WTC11 (cell line): Measurements from ENCODE around the gene NPY. TPM values are rescaled to one million over a fixed set of nuclear protein-coding genes. Genes with fewer than 3 reads are reported as not detected.
"Not testable (repeated sequence)": the region's sequence is repeated elsewhere in the genome, so short reads cannot be mapped to it uniquely, and the experiment has no call there.

Experiments
- ATAC-seq: fragments of 200-7000 bp; cut with Tn5 transposase; 2 replicates; pipeline ENCODE4 v1.10.0; 2021; ENCODE audit warnings: mild to moderate bottlenecking, moderate library complexity
- CTCF ChIA-PET: fragments of 300-600 bp; sonication (Branson Sonifier 250); formaldehyde crosslinking; loops from one replicate; lab custom pipeline; 2021; ENCODE audit warnings: antibody characterized with exemption; lab: Charles Lee
- POLR2A ChIA-PET: fragments of 350-600 bp; sonication (Branson Sonifier 250); formaldehyde crosslinking; loops from one replicate; lab custom pipeline; 2021; ENCODE audit warnings: antibody characterized with exemption; lab: Charles Lee
- DNase-seq: peaks from one replicate; pipeline ENCODE4 v3.0.0; 2021; ENCODE audit warnings: low spot score
- H3K27ac Mint-ChIP-seq: 2 replicates; pipeline ENCODE4 v1.8.0; 2021; ENCODE audit warnings: mixed read lengths
- H3K27me3 Mint-ChIP-seq: 2 replicates; pipeline ENCODE4 v1.8.0; 2021; ENCODE audit warnings: low read depth, mild to moderate bottlenecking, moderate library complexity, mixed read lengths
- H3K36me3 Mint-ChIP-seq: 2 replicates; pipeline ENCODE4 v1.8.0; 2021; ENCODE audit warnings: mixed read lengths
- H3K4me1 Mint-ChIP-seq: 2 replicates; pipeline ENCODE4 v1.8.0; 2022; ENCODE audit warnings: mixed read lengths
- H3K4me3 Mint-ChIP-seq: 2 replicates; pipeline ENCODE4 v1.8.0; 2021; ENCODE audit warnings: mild to moderate bottlenecking, moderate library complexity, mixed read lengths
- H3K9me3 Mint-ChIP-seq: 2 replicates; pipeline ENCODE4 v1.8.0; 2021; ENCODE audit warnings: mixed read lengths
- ATF6 ChIP-seq: sonication (generic); formaldehyde crosslinking; IDR thresholded peaks from 2 replicates; pipeline ENCODE4 v1.8.1; 2023; ENCODE audit warnings: mild to moderate bottlenecking, missing genetic modification reagents
- CREM ChIP-seq: sonication (generic); formaldehyde crosslinking; IDR thresholded peaks from 2 replicates; pipeline ENCODE4 v1.8.1; 2022; ENCODE audit warnings: mild to moderate bottlenecking, missing genetic modification reagents, moderate library complexity
- E2F5 ChIP-seq: sonication (generic); formaldehyde crosslinking; IDR thresholded peaks from 2 replicates; pipeline ENCODE4 v1.8.1; 2022; ENCODE audit warnings: mild to moderate bottlenecking, moderate library complexity, missing genetic modification reagents
- FOXP4 ChIP-seq: sonication (generic); formaldehyde crosslinking; IDR thresholded peaks from 2 replicates; pipeline ENCODE4 v1.8.0; 2022; ENCODE audit warnings: mild to moderate bottlenecking, missing genetic modification reagents
- GRHL2 ChIP-seq: fragments of 250-450 bp; sonication (Bioruptor Pico); IDR thresholded peaks from 2 replicates; pipeline ENCODE4 v1.8.0; 2022; ENCODE audit warnings: mild to moderate bottlenecking, moderate library complexity; ENCODE audit not compliant: insufficient replicate concordance, severe bottlenecking
- HMGA2 ChIP-seq: fragments of 250-450 bp; sonication (Bioruptor Pico); IDR thresholded peaks from 2 replicates; pipeline ENCODE4 v1.4.0; 2021; ENCODE audit warnings: mild to moderate bottlenecking, moderate library complexity
- KAT7 ChIP-seq: sonication (generic); formaldehyde crosslinking; IDR thresholded peaks from 2 replicates; pipeline ENCODE4 v1.8.1; 2023; ENCODE audit warnings: missing genetic modification reagents, mild to moderate bottlenecking, borderline replicate concordance
- MXD4 ChIP-seq: fragments of 250-450 bp; sonication (Bioruptor Pico); IDR thresholded peaks from 2 replicates; pipeline ENCODE4 v1.8.0; 2021; ENCODE audit warnings: mild to moderate bottlenecking, moderate library complexity, borderline replicate concordance
- NR1H2 ChIP-seq: sonication (generic); formaldehyde crosslinking; IDR thresholded peaks from 2 replicates; pipeline ENCODE4 v1.9.0; 2021; ENCODE audit warnings: mild to moderate bottlenecking, moderate library complexity, missing genetic modification reagents
- NR3C1 ChIP-seq: sonication (generic); formaldehyde crosslinking; conservative IDR thresholded peaks from 2 replicates; pipeline ENCODE4 v1.8.1; 2023; ENCODE audit warnings: low read depth, mild to moderate bottlenecking, missing genetic modification reagents
- SMAD3 ChIP-seq: sonication (generic); formaldehyde crosslinking; IDR thresholded peaks from 2 replicates; pipeline ENCODE4 v1.8.0; 2022; ENCODE audit warnings: missing genetic modification reagents, mild to moderate bottlenecking, borderline replicate concordance
- SMAD4 ChIP-seq: sonication (generic); formaldehyde crosslinking; IDR thresholded peaks from 2 replicates; pipeline ENCODE4 v1.8.0; 2022; ENCODE audit warnings: mild to moderate bottlenecking, missing genetic modification reagents
- TEAD4 ChIP-seq: sonication (generic); formaldehyde crosslinking; IDR thresholded peaks from 2 replicates; pipeline ENCODE4 v1.8.0; 2022; ENCODE audit warnings: mild to moderate bottlenecking, missing genetic modification reagents
- ZNF219 ChIP-seq: sonication (generic); formaldehyde crosslinking; IDR thresholded peaks from 2 replicates; pipeline ENCODE4 v1.8.0; 2023; ENCODE audit warnings: missing genetic modification reagents, mild to moderate bottlenecking, borderline replicate concordance
- ZNF396 ChIP-seq: fragments of 250-450 bp; sonication (Bioruptor Pico); IDR thresholded peaks from 2 replicates; pipeline ENCODE4 v1.8.0; 2021; ENCODE audit warnings: mild to moderate bottlenecking, moderate library complexity, borderline replicate concordance
- ZNF416 ChIP-seq: fragments of 250-450 bp; sonication (Bioruptor Pico); IDR thresholded peaks from 2 replicates; pipeline ENCODE4 v1.9.0; 2021; ENCODE audit warnings: mild to moderate bottlenecking, inconsistent platforms
- ZNF671 ChIP-seq: fragments of 250-450 bp; sonication (Bioruptor Pico); IDR thresholded peaks from 2 replicates; pipeline ENCODE4 v1.8.0; 2021; ENCODE audit warnings: mild to moderate bottlenecking
- total RNA-seq: library from RNA; stranded (reverse); gene quantifications from 3 replicates; pipeline ENCODE4 v1.2.3, GENCODE V29; 2021
- TF ChIP-seq, protein P1 (sequence below): sonication (generic); formaldehyde crosslinking; IDR thresholded peaks from 2 replicates; pipeline ENCODE4 v1.8.1; 2023; ENCODE audit warnings: mild to moderate bottlenecking, missing genetic modification reagents
- TF ChIP-seq, protein P2 (sequence below): fragments of 250-450 bp; sonication (Bioruptor Pico); IDR thresholded peaks from 2 replicates; pipeline ENCODE4 v1.9.0; 2021; ENCODE audit warnings: mild to moderate bottlenecking

Gene NPY
- total RNA-seq, 1 experiment from 2014 or later: 0.63 TPM

DNA sequence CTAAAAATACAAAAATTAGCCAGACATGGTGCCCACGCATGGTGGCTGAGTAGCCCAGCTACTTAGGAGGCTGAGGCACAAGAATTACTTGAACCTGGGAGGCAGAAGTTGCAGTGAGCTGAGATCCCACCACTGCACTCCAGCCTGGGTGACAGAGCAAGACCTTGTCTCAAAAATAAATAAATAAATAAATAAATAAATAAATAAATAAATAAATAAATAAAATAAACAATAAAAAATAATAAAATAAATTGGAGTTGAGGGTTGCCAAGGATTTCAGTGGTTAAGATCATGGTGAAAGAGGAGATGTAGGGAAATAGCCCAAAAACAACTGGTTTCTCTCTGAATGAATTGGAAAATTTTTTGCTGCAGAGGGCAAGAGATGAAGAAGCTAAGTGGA lies 25.7 kb upstream of the NPY start:
- H3K4me3 Mint-ChIP-seq, H3K27ac Mint-ChIP-seq, H3K27me3 Mint-ChIP-seq, ATAC-seq, DNase-seq, H3K9me3 Mint-ChIP-seq, CTCF ChIA-PET, H3K36me3 Mint-ChIP-seq, H3K4me1 Mint-ChIP-seq, POLR2A ChIA-PET: not testable (repeated sequence)
- peak; percentile 88 for TF ChIP-seq HMGA2 (CRISPR knock-in tag)

- CTCF ChIA-PET: no interaction called here
- H3K36me3 Mint-ChIP-seq: peaks cover 15% of the 10 kb centered on the region
- no peak overlapping the region for H3K27ac Mint-ChIP-seq
- peaks cover 32% of the 10 kb centered on the region for H3K9me3 Mint-ChIP-seq
- TF ChIP-seq NR3C1 (no peak), ZNF396 (CRISPR knock-in tag) (no peak), SMAD4 (CRISPR knock-in tag) (no peak), TEAD4 (CRISPR knock-in tag) (no peak), KAT7 (CRISPR knock-in tag) (no peak), ZNF671 (CRISPR knock-in tag) (no peak), GRHL2 (CRISPR knock-in tag) (no peak), ZNF416 (CRISPR knock-in tag) (no peak), E2F5 (no peak), CREM (CRISPR knock-in tag) (no peak), MXD4 (CRISPR knock-in tag) (no peak), NR1H2 (no peak), SMAD3 (CRISPR knock-in tag) (no peak), FOXP4 (CRISPR knock-in tag) (no peak), ATF6 (CRISPR knock-in tag) (no peak), ZNF219 (CRISPR knock-in tag) (no peak)
- TF ChIP-seq, protein P1, sequence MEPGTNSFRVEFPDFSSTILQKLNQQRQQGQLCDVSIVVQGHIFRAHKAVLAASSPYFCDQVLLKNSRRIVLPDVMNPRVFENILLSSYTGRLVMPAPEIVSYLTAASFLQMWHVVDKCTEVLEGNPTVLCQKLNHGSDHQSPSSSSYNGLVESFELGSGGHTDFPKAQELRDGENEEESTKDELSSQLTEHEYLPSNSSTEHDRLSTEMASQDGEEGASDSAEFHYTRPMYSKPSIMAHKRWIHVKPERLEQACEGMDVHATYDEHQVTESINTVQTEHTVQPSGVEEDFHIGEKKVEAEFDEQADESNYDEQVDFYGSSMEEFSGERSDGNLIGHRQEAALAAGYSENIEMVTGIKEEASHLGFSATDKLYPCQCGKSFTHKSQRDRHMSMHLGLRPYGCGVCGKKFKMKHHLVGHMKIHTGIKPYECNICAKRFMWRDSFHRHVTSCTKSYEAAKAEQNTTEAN: no peak
- TF ChIP-seq, protein P2, sequence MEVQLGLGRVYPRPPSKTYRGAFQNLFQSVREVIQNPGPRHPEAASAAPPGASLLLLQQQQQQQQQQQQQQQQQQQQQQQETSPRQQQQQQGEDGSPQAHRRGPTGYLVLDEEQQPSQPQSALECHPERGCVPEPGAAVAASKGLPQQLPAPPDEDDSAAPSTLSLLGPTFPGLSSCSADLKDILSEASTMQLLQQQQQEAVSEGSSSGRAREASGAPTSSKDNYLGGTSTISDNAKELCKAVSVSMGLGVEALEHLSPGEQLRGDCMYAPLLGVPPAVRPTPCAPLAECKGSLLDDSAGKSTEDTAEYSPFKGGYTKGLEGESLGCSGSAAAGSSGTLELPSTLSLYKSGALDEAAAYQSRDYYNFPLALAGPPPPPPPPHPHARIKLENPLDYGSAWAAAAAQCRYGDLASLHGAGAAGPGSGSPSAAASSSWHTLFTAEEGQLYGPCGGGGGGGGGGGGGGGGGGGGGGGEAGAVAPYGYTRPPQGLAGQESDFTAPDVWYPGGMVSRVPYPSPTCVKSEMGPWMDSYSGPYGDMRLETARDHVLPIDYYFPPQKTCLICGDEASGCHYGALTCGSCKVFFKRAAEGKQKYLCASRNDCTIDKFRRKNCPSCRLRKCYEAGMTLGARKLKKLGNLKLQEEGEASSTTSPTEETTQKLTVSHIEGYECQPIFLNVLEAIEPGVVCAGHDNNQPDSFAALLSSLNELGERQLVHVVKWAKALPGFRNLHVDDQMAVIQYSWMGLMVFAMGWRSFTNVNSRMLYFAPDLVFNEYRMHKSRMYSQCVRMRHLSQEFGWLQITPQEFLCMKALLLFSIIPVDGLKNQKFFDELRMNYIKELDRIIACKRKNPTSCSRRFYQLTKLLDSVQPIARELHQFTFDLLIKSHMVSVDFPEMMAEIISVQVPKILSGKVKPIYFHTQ (CRISPR knock-in tag): no peak
- TF ChIP-seq, all 79 proteins: peak for 0
- DNase-seq: no peak
- Mint-ChIP-seq H3K27me3 (peaks cover 20% of the 10 kb centered on the region), H3K4me1 (no peaks in the 10 kb centered on the region), H3K4me3 (no peak overlapping the region)
- ATAC-seq: no peak
- POLR2A ChIA-PET: no interaction called here
Measured at GRCh38 chr7:24271938-24272337, 12.1 kb upstream of the NPY start.
